Measurements from ENCODE around the gene KDM5B. TPM values are rescaled to one million over a fixed set of nuclear protein-coding genes. Genes with fewer than 3 reads are reported as not detected.
"Not testable (repeated sequence)": the region's sequence is repeated elsewhere in the genome, so short reads cannot be mapped to it uniquely, and the experiment has no call there.

KDM5B gene
- total RNA-seq, 1 experiment from 2014 or later = 61.0 TPM

- DNase-seq (ENCODE audit: low read depth) = peak; percentile 31
These were observed 4.2 kb upstream of the KDM5B start for GRCh38 chr1:202812176-202813026.

DNA sequence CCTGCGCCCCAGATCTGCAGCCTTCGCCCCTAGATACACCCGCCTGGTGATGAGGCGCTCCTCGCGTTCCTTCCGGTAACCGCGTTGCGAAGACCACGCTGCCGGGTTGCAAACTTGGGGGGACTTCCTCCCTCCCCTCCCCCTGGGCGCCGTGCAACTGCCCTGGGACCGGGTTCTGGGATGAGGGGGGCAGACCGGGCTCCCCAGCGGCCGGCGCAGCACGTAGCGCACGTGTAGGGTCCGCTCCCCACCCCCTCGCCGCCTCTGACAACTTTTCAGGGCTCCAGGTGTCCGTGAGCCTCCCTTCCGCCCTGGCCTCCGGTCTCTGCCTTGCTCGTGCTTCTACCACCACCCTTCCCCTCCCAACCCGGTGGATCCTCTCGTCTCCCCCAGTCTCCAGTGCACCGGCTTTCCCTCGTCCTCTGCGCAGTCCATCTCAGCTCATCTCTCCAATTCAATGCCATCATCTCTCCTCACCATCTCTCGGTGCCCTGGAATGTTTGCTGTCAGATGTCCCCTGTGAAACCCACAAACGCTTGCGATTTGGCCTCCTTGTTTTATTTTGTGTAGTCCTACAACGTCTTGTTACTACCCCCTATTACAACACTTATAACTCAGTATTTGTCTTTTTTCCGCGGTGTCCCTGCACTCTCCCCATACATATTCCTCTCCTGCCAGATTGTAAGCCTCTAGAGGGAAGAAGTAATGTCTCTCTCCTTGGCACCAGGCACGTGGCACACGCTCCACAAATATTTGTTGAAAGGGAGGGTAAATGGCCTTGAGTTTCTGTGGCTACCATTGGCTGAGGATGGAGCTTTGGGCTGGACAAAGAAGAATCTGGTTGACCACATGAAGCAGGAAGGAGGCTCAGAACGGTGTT lies 3.3 kb upstream of the KDM5B start:
- DNase-seq (ENCODE audit: low read depth) = peak; percentile 26

DNA sequence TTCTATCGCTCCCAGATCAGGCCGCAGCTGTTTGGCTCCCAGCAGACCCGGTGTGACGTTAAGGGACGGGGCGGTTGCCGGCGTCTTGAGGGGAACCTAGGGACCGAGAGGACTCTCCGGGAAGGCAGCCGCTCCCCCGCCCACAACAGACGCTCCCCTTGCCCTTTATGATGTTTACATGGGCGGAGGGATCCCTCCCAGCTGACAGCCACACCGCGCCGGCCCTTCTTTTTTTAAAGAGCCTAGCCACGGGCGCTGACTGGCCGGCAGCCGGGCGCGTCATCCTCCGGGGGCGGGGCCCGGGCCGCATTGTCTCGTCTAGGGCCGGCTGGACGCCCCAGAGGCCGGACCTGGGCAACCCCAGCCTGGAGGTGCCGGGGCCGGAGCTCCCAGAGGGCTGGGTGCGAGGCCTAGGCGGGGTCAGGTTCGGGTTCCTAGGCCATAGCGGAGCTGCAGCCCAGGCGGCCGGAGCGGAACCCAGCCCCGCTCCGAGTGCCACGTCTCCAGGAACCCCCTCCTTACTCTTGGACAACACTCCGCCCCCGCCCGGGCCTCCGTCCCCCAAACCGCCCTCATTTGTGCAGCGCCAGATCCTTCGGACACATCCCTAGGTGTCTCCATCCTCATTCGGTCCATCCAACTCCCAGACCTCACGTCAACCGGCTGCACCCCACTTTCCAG lies 2.5 kb upstream of the KDM5B start, which contains the start of gene PCAT6:
PCAT6 (plus strand) TSS at position 340 of the 681 bp plus-strand sequence.
- peak; percentile 94 for DNase-seq (ENCODE audit: low read depth)

- no peak for DNase-seq (ENCODE audit: low read depth)
These were observed 2.0 kb upstream of the KDM5B start for GRCh38 chr1:202810193-202810614.

DNA sequence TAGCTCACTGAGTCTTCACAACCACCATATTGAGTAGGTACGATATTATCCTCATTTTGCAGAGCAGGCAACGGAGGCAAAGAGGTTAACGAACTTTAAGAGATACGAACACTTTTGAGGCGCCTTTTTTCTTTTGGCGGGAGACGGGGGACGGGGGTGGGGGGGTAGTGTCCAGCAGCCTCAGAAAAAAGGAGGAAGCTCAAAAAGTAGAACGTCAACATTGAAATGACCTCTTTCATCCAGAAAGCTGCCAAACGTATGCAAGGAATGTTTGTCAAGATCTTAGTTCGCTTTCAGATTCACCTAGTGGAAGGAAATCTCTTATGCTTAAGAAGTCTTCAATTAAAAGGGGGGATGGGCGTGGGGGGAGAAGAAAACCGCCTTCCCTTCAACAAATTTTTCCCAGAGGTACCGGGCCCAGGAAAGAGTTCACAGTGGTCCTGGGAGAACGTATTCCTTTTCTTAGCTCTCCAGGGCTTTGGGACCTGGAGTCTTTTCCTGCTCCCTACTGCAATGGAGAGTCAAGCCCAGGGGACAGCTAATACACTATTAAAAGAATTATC lies 1.5 kb upstream of the KDM5B start:
- DNase-seq (ENCODE audit: low read depth) = no peak

DNA sequence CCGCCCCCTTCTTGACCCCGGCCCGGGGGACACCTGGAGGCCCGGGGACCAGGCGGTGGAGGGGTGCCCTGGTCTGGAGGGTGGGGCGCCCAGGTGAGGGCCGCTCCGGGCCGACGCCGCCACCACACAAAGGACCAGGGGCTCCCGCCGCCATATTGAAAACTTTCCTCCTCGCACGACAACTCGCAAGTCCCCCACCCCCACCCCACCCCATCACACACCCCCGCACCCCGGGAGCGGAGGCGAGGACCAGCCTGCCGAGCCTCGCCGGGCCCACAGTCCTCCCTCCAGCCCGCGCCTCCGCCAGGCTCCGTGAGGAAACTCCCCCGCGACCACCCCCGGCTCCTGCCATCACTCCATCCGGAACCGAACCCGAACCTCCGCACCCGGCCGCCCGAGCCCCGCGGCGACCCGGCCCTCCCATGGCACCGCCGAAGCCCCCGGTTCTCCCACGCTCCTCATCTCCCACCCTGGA lies 733 bp downstream of the KDM5B start:
- peak; percentile 47 for DNase-seq (ENCODE audit: low read depth)

DNA sequence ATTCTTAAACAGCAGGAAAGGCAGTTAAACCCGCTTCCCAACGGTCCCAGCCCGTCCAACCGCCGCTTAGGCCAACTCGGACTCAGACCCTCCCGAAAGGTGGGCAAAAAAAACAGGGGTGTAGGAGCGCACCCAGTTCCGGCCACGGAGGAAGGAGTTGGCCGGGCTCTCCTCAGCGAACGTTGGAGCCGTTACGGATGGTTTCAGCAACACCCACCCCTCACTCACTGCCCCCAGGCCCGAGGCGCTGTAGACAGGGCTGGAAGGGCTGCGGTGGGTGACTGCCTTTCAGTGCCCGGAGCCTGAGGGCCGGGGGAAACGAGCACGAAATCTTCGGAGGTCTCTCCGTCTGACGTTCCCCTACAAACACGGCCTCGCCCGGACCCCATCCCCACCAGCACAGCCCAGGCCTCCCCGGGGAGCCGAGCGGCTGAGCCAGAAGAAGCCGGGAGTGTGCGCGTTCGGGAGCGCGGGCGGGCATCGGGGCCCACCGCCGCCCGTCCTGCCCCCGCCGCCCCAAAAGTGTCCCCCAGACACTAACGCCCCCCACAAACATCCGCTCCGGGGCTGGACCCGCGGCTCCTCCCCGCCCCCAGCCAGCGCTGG lies 1.3 kb downstream of the KDM5B start:
- DNase-seq (ENCODE audit: low read depth) = peak; percentile 39

DNA sequence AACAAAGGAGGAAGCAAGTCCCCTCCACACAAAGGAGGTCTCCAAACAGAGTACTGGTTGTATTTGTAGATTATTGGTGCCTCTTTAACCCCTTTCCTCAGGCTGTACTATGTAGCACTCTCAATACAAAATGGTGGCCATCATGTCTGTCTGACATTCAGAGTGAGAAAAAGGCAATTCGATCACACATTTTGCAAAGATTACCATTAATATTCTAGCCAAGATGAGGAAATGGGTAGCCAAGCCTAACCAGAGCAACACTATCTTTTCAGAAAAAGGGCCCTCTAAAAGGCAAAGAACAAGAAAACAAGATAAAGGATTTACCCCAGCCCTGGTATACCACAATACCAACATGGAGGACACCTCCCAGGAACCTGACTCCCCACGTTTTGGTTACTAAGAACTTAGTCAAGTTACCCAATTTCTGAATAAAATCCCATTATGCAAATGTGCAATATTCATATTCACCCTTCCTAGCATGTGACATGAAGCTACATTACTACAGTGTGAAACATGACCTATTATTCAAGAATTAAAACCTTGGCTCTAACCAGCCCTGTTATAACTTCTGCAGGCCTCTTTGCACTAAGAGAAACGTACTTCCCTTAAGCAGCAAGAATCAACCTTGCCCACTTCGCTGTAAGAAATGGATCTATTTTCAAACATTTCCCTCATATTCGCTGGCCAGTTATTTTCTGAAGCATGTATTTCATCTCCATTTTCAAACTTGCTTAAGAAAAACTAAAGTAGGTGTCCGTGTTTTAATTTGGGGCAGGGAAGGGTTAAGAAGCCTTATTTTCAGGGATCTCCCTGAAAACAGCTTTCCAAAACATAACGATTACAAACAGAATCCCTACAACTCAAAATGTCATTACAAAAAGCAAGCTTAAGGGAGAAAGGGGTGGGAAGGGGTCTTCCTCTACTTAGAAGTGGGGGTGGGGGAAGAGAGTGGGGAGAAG lies 2.1 kb downstream of the KDM5B start:
- DNase-seq (ENCODE audit: low read depth) = no peak

GRCh38 chr1:202804126-202804525 lies 4.1 kb downstream of the KDM5B start:
- no peak for DNase-seq (ENCODE audit: low read depth)

- DNase-seq (ENCODE audit: low read depth) = peak; percentile 54
These were observed 5.0 kb downstream of the KDM5B start for GRCh38 chr1:202802998-202803932.

DNA sequence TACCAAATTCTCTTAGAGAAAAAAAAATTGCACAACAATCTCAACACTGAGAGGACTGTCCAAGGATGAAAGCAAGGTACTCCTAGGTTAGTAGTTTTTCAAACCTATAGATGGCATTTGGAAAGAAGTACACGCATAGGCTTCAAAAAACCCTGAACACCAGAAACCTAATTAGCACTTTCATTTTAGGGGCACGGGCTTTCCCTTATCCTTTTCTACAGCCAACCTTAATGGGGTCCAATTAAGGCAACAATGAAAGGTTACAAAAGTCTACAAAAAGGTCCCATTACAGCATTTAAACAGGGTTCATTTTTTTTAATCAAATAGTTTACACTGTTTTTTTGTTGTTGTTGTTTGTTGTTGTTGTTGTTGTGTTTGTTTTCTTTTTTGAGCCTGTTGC lies 6.2 kb downstream of the KDM5B start:
- no peak for DNase-seq (ENCODE audit: low read depth)

GRCh38 chr1:202801175-202801574 lies 7.0 kb downstream of the KDM5B start:
- DNase-seq (ENCODE audit: low read depth) = no peak

- no peak for DNase-seq (ENCODE audit: low read depth)
These were observed 7.5 kb downstream of the KDM5B start for GRCh38 chr1:202800742-202801141.

DNA sequence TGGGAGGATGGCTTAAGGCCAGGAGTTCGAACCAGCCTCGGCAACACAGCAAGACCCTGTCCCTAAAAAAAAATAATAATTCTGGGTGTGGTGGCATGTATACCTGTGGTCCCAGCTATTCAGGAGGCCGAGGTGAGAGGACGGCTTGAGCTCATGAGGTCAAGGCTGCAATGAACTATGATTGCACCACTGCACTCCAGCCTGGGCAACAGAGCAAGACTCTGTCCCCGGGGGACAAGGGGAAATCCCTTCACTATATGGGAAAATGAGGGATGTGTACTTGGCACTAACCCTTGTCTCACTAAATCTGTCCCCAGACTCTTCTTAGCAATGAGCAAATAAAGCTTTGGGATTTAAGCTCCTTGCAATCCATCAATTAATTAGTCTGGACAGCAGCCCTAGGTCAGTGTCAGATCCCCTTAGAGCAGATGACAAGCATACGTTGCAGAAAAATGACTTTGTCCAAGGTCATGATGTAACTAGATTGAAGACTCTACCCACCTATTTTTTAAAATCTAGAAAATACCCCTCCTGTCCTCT lies 9.4 kb downstream of the KDM5B start:
- no peak for DNase-seq (ENCODE audit: low read depth)

- DNase-seq (ENCODE audit: low read depth) = no peak
These were observed 10.0 kb downstream of the KDM5B start for GRCh38 chr1:202798260-202798659.

DNA sequence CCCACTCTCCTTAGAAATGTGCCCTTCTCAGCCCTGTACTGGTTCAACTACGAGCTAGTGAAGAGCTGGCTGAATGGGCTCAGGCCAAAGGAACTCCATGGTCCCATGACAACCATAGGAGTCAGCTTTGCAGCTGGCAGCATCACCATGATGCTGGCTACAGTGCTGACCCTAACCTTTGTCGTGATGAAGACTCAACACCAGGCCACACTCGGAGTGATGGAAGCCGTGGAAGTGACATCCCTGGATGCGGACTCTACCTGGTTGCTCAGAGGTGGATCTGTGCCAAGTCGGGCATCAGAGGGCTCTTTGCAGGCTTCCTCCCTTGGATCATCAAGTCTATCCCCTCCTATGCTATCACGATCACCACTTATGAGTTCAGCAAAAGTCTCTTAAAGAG lies 11.6 kb downstream of the KDM5B start:
- no peak for DNase-seq (ENCODE audit: low read depth)

- DNase-seq (ENCODE audit: low read depth) = not testable (repeated sequence)
These were observed 13.3 kb downstream of the KDM5B start for GRCh38 chr1:202794931-202795330.

- peak; percentile 62 for DNase-seq (ENCODE audit: low read depth)
These were observed 14.0 kb downstream of the KDM5B start for GRCh38 chr1:202794051-202794740.
